GM19468 (cell line): ENCODE results near the gene SEMA5B.

ENCODE experiments used
- ATAC-seq: cut with Tn5 transposase; IDR thresholded peaks from one replicate; pipeline ENCODE4 v1.9.1; 2021; ENCODE audit warnings: mild to moderate bottlenecking, moderate library complexity, moderate number of reproducible peaks; ENCODE audit not compliant: unreplicated experiment; ENCODE audit errors: extremely low read depth

Gene SEMA5B

DNA sequence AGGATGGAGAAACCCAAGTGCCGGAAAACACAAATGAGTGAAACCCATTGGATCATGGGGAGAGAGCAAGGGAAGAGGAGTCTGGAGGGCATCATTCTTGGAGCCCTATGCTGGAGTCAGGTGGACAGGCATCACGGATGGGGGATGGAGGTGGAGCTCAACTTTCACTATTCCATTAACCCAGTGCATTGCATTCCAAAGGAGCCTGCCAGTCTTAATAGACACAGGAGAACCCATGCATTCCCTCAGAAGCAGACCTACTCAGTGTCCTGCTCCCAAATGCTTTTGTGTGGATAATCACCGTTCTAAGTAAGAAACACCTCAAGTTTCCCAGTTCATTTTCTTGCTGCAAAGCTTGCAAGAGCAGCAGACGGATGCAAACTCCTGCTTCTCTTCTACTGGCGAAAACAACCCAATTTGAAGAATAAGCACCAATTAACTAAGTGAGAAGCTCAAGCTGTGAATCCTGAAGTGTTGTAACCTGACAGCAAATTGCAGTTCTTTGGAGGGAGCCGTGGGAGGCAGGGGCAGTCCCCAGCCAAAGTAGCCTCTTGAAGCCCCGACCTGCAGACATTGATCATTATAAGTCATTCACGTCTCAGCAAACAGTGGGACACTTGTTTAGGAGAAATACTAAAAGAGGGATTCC is 25.3 kb downstream of the SEMA5B start:
- ATAC-seq = no peak

DNA sequence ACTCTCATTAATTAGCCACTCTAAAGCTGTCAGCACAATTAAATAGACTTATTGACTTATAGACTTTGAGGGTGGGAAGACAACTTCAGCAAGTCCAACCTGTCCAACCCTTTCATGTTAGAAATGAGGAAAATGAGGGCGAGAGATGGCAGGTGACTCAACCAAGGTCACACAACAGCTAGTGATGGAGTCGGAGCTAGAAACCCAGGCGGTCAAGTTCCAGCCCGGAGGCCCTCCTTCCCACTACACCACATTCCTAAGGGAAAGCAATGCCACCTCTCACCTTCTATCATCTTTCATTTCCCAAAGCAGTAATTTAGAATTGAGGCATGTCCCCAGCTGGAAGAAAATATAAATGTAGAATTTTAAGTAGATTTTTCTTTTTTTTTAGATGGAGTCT is 28.7 kb downstream of the SEMA5B start:
- ATAC-seq = no peak

DNA sequence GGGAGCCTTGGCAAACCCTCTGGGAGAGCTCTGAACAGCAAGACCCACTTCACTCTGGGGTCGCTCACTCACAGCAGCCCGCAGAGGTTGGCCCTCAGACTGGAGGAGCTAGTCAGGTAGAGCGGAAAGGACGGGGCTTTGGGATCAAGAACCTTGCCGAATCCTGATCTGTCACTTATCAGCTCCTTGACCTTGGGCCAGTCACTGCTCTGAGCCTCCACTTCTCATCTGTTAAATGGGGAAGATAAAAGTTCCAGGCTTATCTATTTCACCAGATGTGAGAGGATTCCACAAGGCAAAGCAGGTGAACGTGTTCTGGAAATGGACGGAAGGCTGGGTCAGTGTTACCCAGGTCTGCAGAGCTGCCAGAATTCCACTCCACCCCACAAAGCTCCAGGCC is 29.4 kb downstream of the SEMA5B start:
- no peak for ATAC-seq

DNA sequence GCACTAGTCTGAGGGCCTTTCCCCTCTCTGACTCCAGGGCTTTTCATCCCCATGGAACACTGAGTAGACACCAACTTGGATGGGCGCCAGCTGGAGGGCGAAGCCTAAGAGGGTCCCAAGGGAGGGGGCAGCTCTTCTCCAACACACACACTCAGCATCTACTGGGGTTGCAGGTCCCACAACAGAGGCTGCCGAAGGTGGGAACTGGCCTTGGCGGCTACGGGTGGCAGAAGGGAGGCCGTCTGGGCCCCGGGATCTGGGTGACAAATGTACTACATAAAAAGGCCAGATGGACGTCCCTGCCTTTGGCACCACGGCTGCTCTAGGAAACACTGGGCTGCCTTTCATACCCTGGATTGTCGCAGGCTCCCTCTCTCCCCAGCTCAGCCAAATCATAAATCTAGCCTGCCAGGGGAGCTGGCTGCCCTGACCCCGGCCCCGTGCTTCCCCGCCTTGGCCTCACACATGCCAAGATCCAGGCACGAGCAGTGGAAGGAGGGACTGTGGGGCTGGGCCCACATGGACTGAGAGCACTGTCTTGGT is 31.5 kb downstream of the SEMA5B start:
- no peak for ATAC-seq

DNA sequence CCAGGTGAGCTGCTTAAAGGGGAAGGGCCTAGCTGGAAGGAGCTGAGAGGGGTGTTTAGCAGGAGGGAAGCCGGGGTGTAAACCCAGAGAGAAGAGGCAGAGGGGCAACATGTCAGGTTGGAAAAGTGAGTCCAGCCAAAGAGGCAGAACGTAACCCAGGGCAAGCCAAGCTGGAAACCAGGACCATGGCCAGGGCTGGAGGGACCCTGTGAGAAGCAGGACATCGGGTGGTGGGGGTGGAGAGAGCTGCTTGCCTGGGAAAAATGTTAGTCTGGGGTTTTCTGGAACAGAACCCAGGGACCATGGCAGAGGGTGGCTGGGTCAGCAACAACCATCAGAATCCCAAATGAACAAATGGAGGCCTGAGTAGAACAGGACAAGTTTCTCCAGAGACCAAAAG is 32.6 kb downstream of the SEMA5B start:
- no peak for ATAC-seq

DNA sequence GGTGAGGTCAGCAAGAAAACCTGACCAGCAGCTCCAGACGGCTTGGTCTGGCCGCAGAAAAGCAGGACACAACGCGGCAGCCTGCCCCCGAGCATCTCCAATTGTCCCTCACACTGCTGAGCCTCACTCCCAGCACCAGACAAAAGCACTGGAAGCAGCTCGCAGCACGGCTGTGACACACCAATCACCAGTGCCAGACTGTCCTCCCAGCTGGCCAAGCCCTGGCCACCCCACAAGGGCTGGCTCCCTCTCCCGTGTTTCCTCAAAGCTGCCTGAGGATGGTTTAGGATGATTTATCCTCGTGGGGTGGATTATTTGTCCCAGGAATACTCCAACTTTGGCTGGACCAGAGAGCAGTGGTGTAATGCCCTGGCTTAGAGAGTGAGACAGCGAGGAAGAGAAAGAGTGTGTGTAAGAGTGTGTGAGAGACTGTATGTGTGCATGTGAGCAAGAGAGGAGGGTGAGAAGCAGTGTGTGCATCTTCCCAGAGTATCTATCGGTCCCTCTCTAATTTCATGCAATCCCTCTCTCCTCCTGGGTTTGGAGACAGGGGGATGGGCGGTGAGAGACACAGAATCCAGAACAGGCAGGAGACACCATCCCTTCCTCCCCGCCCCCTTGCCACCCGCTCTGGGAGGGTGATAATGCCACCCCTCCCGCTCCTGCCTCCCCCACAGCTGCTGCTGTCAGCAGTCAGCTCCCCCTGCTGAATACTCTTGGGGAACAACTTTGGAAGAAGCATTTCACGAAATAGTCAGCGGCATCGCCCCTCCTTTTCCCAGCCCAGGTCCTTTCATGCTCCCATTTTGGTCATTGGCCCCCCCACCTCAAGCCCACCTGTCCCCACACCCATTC is 34.2 kb downstream of the SEMA5B start:
- ATAC-seq = no peak

DNA sequence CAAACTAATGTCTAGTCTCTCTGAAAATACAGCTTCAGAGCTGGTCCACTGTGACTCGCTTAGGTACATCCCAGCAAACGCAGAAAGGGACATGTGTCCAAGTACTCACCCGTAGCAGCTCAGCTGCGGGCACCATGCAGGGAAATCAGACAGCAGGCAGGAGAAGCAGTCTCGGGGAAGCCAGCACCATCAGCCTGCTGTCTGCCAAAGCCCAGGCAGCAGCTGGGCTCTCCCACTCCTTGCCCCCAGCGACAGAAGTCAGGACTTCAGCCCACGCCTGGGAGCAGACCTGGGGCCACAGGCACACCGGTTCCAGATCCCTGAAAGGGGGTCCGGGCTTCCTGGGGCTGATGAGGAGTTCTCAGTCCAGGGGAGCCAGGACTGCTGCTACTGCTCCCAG is 34.9 kb downstream of the SEMA5B start:
- no peak for ATAC-seq

DNA sequence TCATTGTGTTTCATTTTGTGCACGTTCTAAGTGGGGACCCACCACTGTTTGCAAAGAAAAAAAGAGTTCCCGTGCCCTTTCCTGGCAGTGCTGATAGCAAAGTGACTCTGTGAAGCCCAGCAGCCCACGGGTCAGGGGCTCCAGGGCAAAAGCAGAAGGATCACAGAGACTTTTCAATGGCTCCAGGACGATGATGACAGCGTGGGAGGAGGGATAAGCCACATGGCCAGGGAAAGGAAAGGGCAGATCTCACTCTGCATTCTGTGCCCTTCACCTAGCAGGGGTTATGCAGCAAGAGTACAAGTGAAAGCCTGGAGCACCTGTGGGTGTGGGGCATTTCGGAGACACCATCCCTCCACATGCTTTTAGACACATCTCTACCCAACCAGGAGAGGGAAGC is 35.4 kb downstream of the SEMA5B start:
- ATAC-seq = no peak

DNA sequence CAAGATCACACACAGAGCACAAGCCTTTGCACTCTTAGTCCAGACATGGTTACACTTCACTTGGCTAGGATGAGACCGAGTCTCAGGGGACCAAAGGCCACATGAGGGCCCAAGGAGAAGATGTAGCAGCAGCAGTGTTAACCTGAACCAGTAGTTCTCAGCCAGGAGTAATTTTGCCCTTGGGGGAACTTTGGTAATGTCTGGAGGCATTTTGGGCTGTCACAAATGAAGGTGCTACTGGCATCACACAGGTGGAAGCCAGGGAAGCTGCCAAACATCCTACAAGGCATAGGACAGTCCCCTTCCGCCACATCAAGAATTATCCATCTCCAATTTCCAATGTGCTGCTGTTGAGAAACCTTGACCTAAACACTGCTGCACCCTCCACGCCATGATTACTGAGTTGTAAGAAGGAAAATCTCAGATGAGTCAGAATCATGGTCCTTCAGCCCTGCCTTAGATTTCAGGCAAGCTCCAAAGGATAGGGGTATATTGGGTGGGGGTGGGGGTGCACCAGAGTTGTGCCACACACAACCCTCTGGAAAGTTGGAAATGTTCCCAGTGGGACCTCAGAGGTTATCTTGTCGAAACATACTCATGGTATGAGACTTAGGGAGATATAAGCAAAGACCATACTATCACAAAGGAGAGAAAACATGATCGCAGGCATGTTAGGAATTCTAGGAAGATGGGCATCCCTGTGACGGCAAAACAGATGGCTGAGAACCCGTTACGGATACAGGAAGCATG is 36.2 kb downstream of the SEMA5B start:
- no peak for ATAC-seq

DNA sequence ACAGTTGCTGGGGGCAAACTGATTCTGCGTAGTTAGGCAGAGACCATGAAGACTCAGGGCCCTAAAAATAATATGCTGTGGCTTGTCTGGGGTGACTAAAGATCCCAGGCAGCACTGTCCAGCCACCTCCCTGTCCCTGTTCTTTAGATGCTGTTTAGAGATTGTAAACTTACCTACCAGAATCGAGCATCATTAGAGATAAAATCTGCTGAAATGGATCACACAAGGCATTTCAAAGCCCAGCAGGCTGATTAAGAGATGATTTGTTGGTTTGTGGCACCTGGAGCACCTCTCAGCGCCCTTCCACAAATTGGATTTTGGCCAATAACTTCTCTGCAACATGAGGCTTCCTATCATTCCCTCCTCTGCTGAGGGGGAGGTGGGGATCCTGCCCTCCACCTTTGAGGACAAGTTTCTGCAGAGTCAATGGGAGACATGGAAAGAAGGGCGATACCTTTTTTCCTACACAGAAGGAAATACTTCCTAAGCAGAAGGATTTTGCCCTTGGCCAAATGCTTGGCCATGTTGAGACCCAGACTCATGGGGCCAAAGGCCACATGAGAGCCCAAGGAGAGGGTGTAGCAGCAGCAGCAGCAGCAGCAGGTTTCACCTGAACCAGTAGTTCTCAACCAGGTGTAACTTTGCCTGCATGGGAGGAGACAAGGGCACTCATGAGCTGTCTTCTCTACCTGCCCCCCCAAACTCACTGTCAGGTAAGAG is 37.5 kb downstream of the SEMA5B start:
- ATAC-seq = no peak

DNA sequence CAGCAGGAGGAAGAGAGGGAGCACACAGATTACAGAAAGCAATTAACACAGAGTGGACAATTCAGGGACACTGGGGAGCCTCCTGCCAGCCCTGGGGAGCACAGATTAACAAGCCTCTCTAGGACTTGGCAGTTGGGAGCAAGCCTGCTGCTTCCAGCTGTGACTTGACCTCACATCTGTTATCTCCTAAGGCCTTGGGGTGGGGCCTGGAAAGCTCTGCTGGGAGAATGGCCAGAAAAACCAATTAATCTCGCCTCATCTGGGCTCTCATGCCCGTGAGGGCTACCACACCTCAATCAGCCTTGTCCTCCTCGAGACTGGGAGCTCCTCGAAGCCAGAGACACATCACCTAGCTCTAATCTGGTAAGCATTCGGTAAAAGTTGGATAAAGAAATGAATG is 39.1 kb downstream of the SEMA5B start:
- no peak for ATAC-seq

DNA sequence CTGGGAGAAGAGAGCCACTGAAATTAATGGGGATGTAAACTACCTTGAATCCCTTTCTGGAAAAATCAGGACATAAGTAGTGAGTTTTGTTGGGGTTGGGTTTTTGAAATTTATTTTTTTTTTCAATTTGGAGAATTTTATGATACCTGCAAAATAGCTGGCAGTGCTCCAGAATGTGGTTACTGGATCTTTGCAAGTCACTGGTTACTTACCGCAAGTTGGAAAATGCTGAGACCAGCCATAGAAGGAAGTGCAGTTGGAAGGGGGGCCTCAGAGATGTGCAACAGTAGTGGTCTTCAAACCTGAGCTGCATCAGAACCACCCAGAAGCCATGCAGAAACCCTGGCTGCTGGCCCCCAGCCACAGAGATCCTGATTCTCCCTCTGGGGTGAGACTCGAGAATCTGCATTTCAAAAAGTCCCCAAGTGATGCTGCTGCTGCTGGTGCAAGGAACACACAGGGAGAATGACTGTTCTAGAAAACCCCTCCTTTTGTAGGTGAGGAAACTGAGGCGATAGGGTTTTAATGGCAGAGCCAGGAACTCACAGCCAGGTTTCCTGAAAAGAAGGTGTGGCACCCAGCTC is 39.7 kb downstream of the SEMA5B start:
- no peak for ATAC-seq

DNA sequence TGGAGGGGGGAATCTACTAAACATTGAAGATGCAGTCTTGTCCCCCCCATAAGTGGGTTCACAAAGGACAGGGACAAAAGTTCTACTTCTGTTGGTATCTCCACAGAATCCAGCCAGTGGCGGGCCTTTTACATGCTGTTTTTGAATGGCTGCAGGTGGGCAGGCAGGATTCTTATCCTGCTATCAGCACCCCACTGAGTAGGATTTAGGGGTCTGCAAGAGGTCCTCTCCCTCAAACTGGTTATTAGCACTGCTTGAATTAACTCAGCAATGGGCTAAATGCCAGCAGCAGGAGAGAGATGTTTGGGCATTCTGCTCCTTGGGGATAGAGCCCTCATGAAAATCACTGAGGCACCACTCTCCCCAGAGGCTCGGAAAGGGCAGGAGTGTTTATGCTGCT is 40.3 kb downstream of the SEMA5B start:
- no peak for ATAC-seq

DNA sequence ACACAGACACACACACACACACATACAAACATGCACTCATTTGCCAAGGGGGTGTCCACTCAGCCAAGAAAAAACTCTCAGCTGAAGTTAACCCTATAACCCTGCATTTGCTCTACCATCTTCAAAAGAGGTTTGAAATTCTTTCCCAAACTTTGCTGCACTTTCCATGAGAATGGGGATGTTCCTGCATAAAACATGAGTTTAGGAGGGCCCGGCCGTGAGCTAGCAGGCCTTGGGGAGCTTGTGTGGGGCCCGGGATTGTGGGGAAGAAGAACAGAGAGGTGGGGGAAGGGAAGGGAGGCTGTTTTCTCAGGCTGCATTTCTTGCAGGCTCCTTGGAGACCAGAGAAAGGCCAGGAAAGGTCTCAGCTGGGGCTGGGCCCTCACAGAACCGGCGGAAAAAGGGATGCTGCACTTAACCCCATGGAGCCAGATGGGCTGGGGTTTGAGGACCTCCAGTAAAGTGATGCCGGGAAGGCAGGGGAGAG is 40.8 kb downstream of the SEMA5B start:
- no peak for ATAC-seq

DNA sequence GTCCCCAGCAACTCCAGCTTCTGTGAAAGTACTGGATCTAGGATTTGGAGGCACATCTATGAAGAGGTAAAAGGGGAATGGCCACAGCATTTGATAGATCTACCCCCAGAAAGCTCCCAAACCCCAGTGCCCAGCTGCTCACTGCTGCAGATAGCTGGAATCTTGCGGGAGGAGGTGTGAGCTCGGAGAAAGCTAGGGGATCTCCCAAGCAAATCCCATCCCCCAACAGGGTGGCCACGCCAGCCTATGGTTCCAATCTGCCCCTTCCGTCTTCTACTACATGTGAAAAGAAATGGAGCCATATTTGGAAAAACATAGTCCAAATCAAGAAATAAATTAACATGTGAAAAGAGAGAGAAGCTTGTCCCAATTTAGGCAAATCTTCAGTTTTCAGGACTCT is 42.0 kb downstream of the SEMA5B start:
- ATAC-seq = no peak

DNA sequence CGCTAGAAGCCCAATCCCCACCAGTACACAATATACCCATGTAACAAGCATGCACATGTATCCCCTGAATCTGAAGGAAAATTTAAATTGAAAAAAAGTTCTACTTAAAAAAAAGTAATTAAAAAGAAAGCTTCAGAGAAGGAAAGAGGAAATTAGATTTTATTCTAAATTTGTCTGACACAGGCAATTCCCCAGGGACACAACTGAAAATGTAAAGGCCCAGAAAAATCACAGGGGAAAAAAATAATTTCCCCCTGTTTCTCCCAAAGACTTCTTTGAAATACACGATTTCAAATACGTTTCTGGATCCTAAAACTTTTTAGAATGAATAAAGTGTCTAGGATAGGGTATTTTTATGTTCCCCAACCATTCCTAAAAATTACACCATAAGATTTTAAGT is 42.9 kb downstream of the SEMA5B start:
- ATAC-seq = no peak

DNA sequence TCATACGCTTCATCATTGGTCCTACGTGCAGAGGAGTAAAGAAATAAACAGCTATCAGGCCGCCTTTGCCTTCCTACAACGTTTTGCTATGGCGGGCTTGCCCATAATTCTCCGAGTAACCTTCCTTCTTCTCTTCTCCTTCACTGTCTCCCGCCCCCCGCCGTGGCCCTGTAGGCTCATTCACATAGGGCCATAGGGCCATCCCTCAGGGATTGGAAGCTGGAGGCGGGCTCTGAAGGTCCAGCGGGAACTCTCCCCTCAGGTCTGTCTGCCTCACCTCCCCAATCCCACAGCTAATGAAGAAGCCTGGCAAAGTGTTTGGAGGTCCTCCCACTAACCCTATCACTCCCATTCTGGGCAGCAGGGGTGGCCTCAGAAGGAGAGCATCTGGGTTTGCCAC is 43.6 kb downstream of the SEMA5B start:
- no peak for ATAC-seq

DNA sequence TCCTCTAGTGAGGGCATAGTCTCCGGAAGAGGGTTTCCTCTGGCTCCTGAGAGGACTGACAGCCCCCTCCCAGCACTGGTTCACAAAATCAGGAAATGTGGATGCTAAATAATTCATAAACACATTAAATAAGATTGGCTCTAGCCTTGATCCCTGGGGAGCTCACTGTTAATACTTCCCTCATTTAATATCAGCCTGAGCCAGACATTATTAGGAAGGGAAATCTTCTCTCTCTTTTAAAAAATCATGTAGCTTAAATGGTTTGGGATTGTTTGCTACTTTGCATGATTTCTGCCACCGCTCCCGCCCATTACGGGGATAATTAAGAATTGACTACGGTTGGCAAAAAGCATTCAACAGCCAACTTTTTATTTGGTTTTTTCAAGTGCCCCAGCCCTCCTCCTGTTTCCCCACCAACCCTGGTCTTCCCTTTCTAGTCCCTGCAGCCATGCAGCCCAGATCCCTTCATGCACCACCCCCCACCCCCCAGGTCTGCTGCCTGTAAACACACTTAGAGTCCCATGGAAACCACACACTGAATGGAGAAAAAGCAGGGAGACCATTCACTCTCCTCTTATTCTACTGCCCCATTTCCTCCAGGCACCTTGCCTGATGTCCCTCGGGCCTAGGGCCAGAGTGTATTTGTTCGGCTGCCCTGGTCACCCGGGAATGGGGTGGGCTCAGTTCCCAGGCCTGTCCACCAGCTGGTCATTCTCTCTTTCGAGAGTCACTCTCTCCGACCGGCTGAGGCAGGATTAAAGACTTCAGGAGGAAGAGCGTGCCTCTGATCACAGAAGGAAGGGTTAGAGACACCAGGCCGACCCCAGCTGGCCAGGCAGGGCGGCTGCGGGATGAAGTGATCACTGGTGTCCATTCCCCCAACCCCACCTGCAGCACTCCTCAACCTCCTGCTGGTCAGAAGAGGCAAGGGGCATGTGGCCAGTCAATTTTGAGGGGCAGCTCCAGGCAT is 45.1 kb downstream of the SEMA5B start:
- ATAC-seq = no peak

DNA sequence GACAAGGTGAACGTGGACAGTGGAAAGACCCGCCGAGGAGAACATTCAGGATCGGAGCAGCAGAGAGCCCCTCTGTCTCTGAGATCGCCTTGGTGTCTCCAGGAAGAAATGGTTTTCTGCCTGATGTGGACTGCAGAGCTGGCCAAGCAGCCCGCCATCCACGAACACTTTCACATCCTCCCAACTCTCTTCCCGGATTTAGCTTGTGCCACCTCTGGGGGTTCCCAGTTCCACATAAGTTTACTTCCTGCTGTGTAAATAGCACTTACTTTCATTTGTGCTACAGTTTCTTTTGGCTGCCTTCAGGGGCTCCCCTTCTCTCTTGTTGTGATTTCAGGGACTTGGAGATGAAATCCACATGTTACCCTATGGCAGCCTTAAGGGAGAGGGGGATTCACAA is 48.4 kb downstream of the SEMA5B start:
- ATAC-seq = no peak
